ENCODE measurements around the gene CSRP1. TPM values are rescaled to one million over a fixed set of nuclear protein-coding genes. Genes with fewer than 3 reads are reported as not detected.
A peak's percentile ranks its signal among the peaks of the same experiment; 100 is the strongest.

CSRP1 gene
- total and polyA plus RNA-seq, 9 of the 15 experiments (the other 6 are each of a cell fraction or from before 2014, with no cell fraction given) = 6.8 to 39.4 (median 23.7) TPM

GRCh38 chr1:201551877-201552731 is 45.2 kb upstream of the CSRP1 start (continued):
- TF ChIP-seq CBFB (CRISPR knock-in tag; IDR thresholded peaks at IDR 0.05) (no peak), SRSF3 (IDR thresholded peaks at IDR 0.05; ENCODE audit: insufficient read depth, low read length) (no peak), ATF3 (IDR thresholded peaks at IDR 0.05) (peak; percentile 96), ATF3 (CRISPR knock-in tag; conservative IDR thresholded peaks at IDR 0.05) (peak; percentile 91; the same call in 1 of the 2 replicates), ZNF512 (tag; IDR thresholded peaks at IDR 0.05) (no peak), ZNF24 (IDR thresholded peaks at IDR 0.05) (0 out of 2 replicates have a peak, but pooled peaks have one; percentile 56), FOXJ3 (CRISPR knock-in tag; IDR thresholded peaks at IDR 0.05) (no peak), CREB1 (IDR thresholded peaks at IDR 0.05) (peak; percentile 49; the same call in 1 of the 2 replicates), CREB1 (CRISPR knock-in tag; IDR thresholded peaks at IDR 0.05) (peak; percentile 86), RCOR1 (IDR thresholded peaks at IDR 0.05; ENCODE audit: borderline replicate concordance in 1 of 2, low read depth in 2 of 2, low read length in 2 of 2) (peak in 1 of 2 experiments; percentile 87; a peak in 2 of 4 replicates), TEAD1 (CRISPR knock-in tag; IDR thresholded peaks at IDR 0.05) (0 out of 4 replicates have a peak, but pooled peaks of 1 of the 2 experiments have one; percentile 9), CAMTA2 (CRISPR knock-in tag; conservative IDR thresholded peaks at IDR 0.05) (no peak), CBX8 (IDR thresholded peaks at IDR 0.05; ENCODE audit: borderline replicate concordance, extremely low read depth, low read depth, low read length, poor library complexity, severe bottlenecking) (no peak), CREM (IDR thresholded peaks at IDR 0.05; ENCODE audit: low read depth) (peak; percentile 88), MAFG (tag; conservative IDR thresholded peaks at IDR 0.05) (peak; percentile 57), ZNF511 (CRISPR knock-in tag; IDR thresholded peaks at IDR 0.05) (no peak), ETV1 (tag; conservative IDR thresholded peaks at IDR 0.05; ENCODE audit: low read depth) (no peak; the same call in 1 of the 2 replicates), ZBTB34 (CRISPR knock-in tag; IDR thresholded peaks at IDR 0.05) (no peak), ZZZ3 (IDR thresholded peaks at IDR 0.05) (no peak), C11orf30 (IDR thresholded peaks at IDR 0.05; ENCODE audit: low read depth) (peak; percentile 74; the same call in 1 of the 2 replicates), MEIS2 (IDR thresholded peaks at IDR 0.05; ENCODE audit: partially characterized antibody) (peak; percentile 85), RBM39 (optimal IDR thresholded peaks at IDR 0.05; ENCODE audit: low read depth, low read length) (no peak)
